Type B pancreatic cell (in vitro differentiated cells): ENCODE results near the gene PSMD14. TPM values are rescaled to one million over a fixed set of nuclear protein-coding genes. Genes with fewer than 3 reads are reported as not detected.
A peak's percentile ranks its signal among the peaks of the same experiment; 100 is the strongest.

Source experiments
- DNase-seq: peaks from one replicate; pipeline ENCODE4 v3.0.0; 2021; ENCODE audit warnings: mixed read lengths; ENCODE audit not compliant: unreplicated experiment; ENCODE audit errors: extremely low spot score
- H3K27ac Mint-ChIP-seq: 2 replicates; pipeline ENCODE4 v1.8.0; 2021; ENCODE audit warnings: mild to moderate bottlenecking, mixed read lengths
- H3K27me3 Mint-ChIP-seq: 2 replicates; pipeline ENCODE4 v1.8.0; 2021; ENCODE audit warnings: mixed read lengths
- H3K36me3 Mint-ChIP-seq: 2 replicates; pipeline ENCODE4 v1.8.0; 2021; ENCODE audit warnings: mixed read lengths
- H3K4me1 Mint-ChIP-seq: one replicate; pipeline ENCODE4 v1.8.0; 2021; ENCODE audit warnings: mixed read lengths; ENCODE audit not compliant: unreplicated experiment
- H3K4me3 Mint-ChIP-seq: 2 replicates; pipeline ENCODE4 v1.8.0; 2021; ENCODE audit warnings: mild to moderate bottlenecking, mixed read lengths
- H3K9me3 Mint-ChIP-seq: 2 replicates; pipeline ENCODE4 v1.8.0; 2021; ENCODE audit warnings: mixed read lengths
- CTCF ChIP-seq: fragments of 200-600 bp; sonication (generic); conservative IDR thresholded peaks from 2 replicates; pipeline ENCODE4 v1.5.0; 2021; ENCODE audit warnings: antibody characterized with exemption, mild to moderate bottlenecking
- total RNA-seq: library from RNA; stranded (reverse); gene quantifications from 2 replicates; pipeline ENCODE4 v1.2.1, GENCODE V29; 2021; ENCODE audit warnings: low replicate concordance

Gene PSMD14
- total RNA-seq, 1 donor from 2014 or later: 52.5 TPM

DNA sequence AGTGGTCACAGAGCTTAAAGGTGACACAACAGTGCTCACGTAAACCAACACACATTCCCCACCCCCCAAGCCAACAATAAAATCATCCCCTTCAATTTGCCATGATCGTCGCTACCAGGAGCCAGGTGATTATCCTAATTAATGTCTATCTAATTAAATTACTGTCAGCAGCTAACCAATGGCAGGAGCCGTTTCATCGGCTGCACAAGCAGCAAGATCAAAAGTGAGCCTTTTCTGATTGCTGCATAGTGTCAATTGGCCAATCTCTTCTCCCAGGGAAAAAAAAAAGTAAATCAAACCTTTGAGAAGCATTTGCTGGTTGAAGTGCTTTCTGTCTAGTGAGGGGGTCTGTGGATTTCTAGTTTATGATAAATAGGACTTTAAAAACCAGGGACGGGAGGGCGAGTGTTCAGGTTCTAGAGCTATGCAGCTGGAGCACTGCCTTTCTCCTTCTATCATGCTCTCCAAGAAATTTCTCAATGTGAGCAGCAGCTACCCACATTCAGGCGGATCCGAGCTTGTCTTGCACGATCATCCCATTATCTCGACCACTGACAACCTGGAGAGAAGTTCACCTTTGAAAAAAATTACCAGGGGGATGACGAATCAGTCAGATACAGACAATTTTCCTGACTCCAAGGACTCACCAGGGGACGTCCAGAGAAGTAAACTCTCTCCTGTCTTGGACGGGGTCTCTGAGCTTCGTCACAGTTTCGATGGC, 107.9 kb downstream of the PSMD14 start, which contains the start of gene TBR1:
Gene TBR1, plus strand, starts transcription at position 311 of the 721 bp plus-strand sequence. Its CDS starts 114 bp downstream, at position 425.
- peaks cover 88% of the 10 kb centered on the region for H3K27me3 Mint-ChIP-seq
- DNase-seq: no peak
- H3K4me1 Mint-ChIP-seq: peaks cover 25% of the 10 kb centered on the region
- no peaks in the 10 kb centered on the region for H3K9me3 Mint-ChIP-seq
- H3K36me3 Mint-ChIP-seq: peaks cover 8% of the 10 kb centered on the region
- TF ChIP-seq CTCF: no peak
- no peak within 1 kb of the TSS for H3K27ac Mint-ChIP-seq
- H3K4me3 Mint-ChIP-seq: peak within 1 kb of the TSS; percentile 82

DNA sequence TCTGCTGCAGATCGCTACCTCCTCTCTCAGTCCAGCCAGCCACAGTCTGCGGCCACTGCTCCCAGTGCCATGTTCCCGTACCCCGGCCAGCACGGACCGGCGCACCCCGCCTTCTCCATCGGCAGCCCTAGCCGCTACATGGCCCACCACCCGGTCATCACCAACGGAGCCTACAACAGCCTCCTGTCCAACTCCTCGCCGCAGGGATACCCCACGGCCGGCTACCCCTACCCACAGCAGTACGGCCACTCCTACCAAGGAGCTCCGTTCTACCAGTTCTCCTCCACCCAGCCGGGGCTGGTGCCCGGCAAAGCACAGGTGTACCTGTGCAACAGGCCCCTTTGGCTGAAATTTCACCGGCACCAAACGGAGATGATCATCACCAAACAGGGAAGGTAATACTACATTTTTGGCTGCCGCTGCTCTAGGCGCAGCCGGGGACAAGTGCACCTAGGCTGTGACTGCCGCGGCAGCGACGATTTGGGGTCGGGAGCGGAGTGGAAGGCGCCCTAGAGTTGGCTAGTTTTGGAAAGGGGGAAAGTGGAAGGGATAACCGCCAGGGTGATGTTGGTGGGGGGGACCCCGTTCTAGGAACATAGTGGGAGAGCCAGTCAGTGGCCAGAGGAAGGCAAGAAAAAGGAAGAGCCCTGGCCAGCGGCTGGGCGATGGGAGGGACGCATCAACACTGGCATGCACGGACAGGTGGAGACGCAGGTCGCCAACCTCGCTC, 108.6 kb downstream of the PSMD14 start:
- Mint-ChIP-seq H3K4me1 (peaks cover 25% of the 10 kb centered on the region), H3K27me3 (peaks cover 95% of the 10 kb centered on the region), H3K9me3 (no peaks in the 10 kb centered on the region), H3K36me3 (peaks cover 8% of the 10 kb centered on the region), H3K4me3 (peak overlapping the region; percentile 82), H3K27ac (no peak overlapping the region)
- TF ChIP-seq CTCF: no peak
- no peak for DNase-seq

DNA sequence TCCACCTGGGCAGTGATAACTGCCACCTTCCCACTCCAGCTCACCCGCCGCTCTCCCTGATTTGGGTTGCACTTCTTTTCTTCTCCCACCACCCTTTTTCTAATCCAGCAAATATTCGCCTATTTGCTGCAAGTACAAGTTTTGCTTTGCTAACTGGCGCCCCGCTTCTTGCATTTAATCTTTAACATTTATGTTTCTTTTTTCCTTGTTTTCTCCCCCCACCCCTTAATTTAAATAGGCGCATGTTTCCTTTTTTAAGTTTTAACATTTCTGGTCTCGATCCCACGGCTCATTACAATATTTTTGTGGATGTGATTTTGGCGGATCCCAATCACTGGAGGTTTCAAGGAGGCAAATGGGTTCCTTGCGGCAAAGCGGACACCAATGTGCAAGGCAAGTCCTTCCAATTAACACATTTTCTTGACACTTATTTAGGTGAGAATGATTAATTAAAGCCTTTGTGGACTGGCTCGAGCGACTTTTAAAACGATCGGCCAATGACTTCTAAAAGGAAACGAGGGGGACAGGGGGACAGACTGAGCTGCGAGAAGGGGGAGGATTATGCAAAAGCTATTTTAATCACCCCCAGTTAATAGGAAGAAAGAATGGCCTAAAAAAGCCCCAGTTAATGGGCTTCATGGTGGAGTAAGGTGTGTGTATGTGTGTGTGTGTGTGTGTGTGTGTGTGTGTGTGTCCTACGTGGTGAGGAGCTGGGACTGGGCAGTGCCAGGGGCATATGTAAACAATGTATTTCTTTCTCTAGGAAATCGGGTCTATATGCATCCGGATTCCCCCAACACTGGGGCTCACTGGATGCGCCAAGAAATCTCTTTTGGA, 109.4 kb downstream of the PSMD14 start:
- peak overlapping the region; percentile 63 for H3K4me3 Mint-ChIP-seq
- DNase-seq: no peak

DNA sequence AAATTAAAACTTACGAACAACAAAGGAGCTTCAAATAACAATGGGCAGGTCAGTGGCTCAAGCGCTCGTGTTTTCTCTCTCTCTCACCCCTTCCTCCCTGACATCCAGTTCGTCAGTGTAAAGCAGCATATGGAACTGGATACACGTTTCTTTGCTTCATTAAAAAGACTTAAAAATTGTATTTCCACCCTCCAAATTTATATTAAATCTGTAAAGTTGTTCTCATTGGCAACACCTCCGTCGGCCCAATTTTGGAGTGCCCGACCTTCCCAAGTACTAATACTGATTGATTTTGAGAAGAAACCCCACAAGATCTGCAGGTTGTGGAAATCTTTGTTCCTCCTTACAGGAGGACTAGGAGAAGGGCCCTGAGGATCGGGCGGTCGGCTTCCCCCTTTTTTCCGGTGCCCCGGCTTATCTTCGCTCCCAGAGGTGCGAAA, 110.1 kb downstream of the PSMD14 start:
- Mint-ChIP-seq H3K36me3 (no peaks in the 10 kb centered on the region), H3K27ac (no peak overlapping the region), H3K27me3 (peaks cover 96% of the 10 kb centered on the region), H3K4me3 (peak overlapping the region; percentile 63), H3K9me3 (no peaks in the 10 kb centered on the region), H3K4me1 (peaks cover 25% of the 10 kb centered on the region)
- DNase-seq: no peak
- no peak for TF ChIP-seq CTCF

More for the DNA sequence above, 109.4 kb downstream of the PSMD14 start:
- Mint-ChIP-seq H3K9me3 (no peaks in the 10 kb centered on the region), H3K27ac (no peak overlapping the region), H3K27me3 (peaks cover 96% of the 10 kb centered on the region), H3K4me1 (peaks cover 25% of the 10 kb centered on the region), H3K36me3 (peaks cover 4% of the 10 kb centered on the region)
- TF ChIP-seq CTCF: no peak

DNA sequence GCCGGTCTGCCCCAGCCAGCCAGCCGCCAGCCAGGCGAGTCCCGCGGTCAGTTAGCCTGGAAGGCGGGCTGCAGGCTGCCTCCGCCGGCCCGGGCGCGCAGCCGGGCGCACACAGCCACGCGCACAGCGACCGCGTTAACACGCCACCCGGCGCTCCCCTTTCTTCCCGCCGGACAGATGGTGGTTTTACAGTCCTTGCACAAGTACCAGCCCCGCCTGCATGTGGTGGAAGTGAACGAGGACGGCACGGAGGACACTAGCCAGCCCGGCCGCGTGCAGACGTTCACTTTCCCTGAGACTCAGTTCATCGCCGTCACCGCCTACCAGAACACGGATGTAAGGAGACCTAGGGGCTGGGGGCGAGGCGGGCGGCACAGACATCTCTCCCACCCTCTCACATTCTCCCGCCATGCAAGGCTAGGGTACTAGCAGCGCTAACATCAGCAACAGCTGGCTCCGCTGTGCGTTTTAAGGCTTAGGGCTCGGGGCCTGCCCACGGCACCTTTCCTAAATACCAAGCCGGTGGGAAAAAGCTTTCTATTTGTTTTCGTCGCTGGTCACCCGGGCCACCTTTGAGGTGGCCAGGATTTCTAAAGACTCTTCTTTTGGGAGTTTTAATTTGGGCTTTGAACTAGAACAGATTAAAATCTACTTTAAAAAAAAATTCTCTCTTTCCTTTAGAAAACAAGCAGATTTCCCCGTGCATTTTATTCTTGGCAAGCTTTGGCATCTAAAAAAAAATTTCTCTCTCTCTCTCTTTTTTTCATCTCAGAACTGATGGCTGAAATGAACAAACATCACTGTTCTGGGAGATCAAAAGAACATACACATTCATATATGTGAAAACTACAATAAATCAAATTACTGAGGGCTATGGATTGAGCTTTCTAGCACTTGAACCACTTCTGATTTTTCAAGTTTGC, 110.8 kb downstream of the PSMD14 start:
- Mint-ChIP-seq H3K27me3 (peaks cover 92% of the 10 kb centered on the region), H3K4me3 (peak overlapping the region; percentile 80), H3K4me1 (peaks cover 25% of the 10 kb centered on the region), H3K9me3 (no peaks in the 10 kb centered on the region), H3K36me3 (no peaks in the 10 kb centered on the region), H3K27ac (no peak overlapping the region)
- no peak for TF ChIP-seq CTCF
- no peak for DNase-seq
